Stimulated activated CD4-positive, alpha-beta T cell treated with anti-CD3 and anti-CD28 coated beads, TNF-alpha, amount 100 ng/mL, for 48 hours (primary cell): ENCODE results near the gene MRPL20.
"Not testable (repeated sequence)": the region's sequence is repeated elsewhere in the genome, so short reads cannot be mapped to it uniquely, and the experiment has no call there.

ENCODE experiments used
- DNase-seq, 3 donors: peaks; one replicate each; pipeline ENCODE4 v3.0.0-alpha.2; 2020; ENCODE audit warnings: low read depth in 3 of 3

The MRPL20 gene

GRCh38 chr1:1437033-1437903, 30.2 kb upstream of the MRPL20 start:
- no peak for DNase-seq

- DNase-seq = no peak
These were observed 29.5 kb upstream of the MRPL20 start for GRCh38 chr1:1436630-1437032.

- no peak for DNase-seq
These were observed 29.0 kb upstream of the MRPL20 start for GRCh38 chr1:1435911-1436629.

DNA sequence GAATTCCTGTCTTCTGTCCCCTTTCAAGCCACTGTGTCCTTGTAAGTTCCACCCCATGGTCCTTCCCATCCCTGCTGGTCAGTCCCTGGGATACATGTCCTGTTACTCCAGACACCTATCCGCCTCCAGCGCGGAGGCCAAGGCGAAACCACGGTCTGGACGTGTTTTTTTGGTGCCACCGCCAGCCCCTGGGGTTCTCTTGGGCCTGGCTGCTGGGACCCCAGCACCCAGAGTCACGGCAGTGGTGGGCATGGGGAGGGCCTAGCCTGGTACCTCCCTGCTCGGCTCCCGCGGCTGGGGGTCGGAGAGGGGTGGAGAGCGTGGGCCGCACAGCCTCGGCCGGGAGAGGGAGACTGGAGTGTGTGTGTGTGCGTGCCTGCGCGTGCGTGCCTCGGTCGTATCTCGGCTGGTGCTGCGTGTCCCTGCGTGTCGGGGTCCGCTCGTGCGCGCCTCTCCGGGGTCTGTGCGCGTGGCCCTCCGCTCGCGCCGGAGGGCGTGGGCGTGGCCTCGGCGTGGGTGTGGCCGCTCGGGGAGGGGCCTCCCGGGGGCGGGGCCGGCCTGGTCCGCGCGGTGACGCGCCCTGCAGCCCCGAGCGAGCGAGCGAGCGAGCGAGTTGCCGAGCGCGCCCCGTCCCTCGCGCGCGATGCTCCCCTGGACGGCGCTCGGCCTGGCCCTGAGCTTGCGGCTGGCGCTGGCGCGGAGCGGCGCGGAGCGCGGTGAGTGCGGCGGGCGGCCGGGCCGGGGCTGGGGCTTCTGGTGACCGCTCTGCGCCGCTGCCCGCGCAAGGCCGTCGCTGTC, 28.2 kb upstream of the MRPL20 start, which contains the start of gene VWA1:
TSS of gene VWA1 (plus strand) at position 585 of the 798 bp plus-strand sequence. CDS start at position 644, 59 bp downstream.
- peak; percentile 25 to 68 (median 45) for DNase-seq

DNA sequence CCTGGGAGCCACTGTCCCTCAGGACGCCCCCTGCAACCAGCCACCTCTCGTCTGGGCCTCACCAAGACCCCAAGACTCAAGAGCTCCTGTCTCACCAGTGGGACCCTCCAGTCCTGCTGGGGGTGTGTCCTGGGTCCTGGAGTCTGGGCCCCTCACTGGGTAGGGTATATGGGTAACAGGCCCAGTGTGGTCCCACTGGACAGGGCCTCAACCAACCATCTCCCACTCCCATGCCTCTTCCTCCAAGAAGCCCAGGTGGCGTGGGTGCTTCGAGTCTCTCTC, 27.7 kb upstream of the MRPL20 start:
- no peak for DNase-seq

DNA sequence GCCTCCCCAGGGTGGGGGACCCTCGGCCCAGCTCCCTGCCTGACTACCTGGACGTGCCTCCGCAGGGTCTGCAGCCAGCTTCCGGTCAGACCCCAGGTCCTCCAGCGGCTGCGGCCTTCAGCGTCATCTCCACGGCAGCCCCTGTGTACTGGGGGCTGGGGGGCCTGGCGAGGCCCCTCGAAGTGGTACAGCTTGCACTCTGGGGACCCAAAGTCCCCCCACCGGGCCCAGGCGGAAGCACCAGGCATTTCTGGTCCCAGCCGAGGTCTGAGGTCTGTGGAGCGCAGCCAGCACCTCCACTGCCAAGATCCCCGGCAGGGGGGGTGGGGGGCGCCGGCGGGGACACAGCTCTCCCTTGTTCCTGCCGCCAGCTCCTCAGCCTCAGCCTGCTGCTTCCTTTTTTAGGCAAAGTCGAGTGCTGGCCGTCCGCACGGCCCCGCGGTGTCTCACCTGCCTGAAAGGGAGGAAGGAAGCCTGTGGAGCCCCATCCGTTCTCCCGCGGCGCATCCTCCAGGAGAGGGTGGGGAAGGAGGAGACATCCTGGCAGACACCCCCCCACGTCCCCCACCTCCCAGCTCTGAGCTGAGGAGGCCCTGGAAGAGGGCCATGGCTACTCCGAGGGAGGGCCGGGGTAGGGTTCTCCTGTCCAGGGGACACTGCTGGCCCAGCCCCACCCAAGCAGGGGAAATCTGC, 27.2 kb upstream of the MRPL20 start:
- DNase-seq = no peak

DNA sequence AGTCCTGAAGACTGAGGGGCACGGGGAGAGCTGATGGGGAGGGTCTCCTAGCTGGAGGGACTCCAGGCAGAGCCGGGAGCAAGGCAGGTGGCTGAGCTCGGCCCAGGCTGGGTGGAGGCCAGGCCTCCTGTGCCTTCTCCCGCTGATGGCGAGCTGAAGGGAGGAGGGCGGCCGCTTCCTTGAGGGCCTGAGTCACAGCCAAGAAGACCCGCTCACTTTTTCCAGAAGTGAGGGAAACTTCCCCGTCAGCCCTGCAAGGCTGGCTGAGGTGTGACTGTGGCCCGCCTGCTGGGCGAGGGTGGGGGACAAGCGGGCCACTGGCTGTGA, 26.7 kb upstream of the MRPL20 start:
- DNase-seq = peak; percentile 38 to 65 (median 59)

DNA sequence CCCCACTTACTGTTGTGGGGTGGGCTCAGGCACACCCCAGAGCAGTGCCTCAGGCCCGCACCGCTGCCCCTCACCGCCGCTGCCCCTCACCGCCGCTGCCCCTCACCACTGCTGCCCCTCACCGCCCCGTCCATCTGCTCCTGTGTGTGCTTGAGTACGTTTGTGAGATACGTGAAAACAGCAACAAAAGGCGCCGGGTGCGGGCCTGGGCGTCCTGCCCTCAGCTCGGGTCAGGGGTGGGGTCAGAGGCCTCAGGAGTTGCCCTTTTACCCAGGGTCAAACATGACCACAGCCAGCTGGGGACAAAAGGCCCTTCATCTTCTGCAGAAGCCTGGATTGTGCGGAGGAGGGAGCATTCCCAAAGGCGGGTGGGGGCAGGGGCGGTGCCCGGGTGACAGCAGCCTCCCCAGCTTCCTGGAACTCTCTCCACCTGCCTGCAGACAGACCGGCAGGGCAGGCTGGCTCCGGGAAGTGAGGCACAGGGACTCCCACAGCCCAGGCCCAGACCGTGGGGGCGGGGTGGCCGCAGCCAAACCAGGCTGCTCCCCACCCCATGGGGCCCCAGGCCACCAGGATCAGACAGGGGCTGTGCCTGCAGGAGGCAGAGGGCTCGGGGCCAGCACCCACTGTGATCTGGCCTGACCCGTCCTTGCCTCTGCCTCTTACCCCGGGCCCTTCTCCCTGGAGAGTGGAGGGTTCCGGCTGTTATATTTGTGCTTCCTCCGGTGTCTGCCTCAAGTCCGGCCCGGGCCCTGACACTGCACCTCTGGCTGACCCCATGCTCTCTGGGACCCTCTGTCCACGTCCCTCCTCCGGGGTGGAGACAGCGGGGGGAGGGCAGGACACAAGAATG, 26.1 kb upstream of the MRPL20 start:
- no peak for DNase-seq

DNA sequence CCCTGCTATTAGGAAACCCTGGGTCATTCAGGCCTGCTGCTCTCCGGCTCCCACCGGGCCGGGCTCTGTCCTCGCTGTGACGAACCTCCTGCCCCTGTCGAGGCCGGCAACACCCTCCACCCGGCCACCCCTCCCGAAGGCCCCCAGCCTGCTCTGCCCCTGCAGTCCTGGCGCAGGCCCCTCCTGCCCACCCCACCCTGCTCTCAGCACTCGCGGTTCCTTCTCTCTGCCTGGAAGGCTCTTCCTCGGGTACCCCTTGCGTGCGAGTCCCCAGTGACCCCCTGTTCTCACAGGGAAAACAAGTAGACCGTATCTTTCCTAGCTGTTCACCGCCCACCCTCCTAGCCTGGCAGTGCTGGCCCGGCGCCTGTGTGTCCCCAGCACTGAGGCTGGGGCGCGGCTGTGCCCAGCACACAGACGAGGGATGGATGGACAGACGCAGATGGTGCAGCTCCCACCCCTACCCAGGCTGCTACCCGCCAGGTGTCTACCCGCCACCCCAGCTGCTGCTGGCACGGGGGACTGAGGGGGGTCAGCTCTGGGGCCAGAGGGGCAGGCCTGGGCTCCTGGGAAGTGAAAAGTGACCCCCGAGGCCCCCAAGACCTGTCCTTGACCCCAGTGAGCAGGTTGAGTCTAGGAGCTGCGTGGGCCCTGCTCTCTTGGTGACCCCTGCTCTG, 25.3 kb upstream of the MRPL20 start:
- DNase-seq = no peak

GRCh38 chr1:1431845-1432273, 24.8 kb upstream of the MRPL20 start:
- no peak for DNase-seq

GRCh38 chr1:1430992-1431844, 24.1 kb upstream of the MRPL20 start:
- no peak for DNase-seq

- DNase-seq = no peak
These were observed 23.3 kb upstream of the MRPL20 start for GRCh38 chr1:1430114-1430982.

GRCh38 chr1:1429671-1430073, 22.6 kb upstream of the MRPL20 start:
- DNase-seq = no peak

GRCh38 chr1:1428967-1429366, 21.9 kb upstream of the MRPL20 start:
- not testable (repeated sequence) for DNase-seq

GRCh38 chr1:1428174-1428573, 21.1 kb upstream of the MRPL20 start:
- DNase-seq = no peak

DNA sequence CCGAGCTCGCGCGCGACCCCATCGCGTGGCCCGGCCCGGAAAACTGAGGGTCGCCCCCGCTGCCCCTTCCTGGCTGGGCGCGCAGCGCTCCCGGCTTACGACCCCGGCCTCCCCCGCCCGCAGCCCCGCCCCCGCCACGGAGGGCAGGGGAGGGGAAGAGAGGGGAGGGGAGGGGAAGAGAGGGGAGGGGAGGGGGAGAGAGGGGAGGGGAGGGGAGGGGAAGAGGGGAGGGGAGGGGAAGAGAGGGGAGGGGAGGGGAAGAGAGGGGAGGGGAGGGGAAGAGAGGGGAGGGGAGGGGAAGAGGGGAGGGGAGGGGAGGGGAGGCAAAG, 20.7 kb upstream of the MRPL20 start:
- DNase-seq = no peak

DNA sequence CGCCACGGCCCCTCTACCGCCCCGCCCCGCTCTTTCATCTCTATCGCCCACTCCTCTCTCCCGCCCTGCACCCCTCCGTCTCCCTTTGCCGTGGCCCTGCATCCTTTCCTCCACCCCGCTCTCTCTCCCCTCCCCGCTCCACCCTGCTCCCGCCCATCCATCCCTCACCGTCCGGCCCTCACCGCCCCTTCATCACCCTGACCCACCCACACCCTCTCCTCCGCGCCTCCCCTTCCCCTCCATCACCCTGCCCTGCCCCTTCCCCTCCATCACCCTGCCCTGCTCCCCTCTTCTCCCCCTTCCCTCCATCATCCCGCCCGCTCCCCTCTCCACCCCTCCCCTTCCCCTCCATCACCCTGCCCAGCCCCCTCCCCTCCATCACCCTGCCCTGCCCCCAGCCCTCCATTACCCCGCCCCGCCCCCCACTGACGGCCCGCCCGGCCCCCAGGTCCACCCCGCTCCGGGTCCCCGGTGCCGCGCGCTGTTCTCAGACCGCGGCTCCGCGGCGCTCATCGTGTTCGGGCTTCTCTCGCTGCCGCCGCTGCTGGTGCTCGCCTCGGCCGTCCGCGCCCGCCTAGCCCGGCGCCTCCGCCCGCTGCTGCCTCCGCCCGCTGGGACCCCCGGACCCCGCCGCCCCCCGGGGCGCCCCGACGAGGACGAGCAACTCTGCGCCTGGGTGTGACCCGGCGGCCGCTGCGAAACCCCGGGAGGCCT, 20.2 kb upstream of the MRPL20 start:
- no peak for DNase-seq
